SK-N-MC (cell line): ENCODE measurements around the gene CARD11.

Experiments used
- EZH2 ChIP-seq: fragments of 200-600 bp; sonication (generic); IDR thresholded peaks from one replicate; pipeline ENCODE4 v1.6.1; 2017; ENCODE audit warnings: antibody characterized with exemption
- POLR2AphosphoS5 ChIP-seq: IDR thresholded peaks from 2 replicates; pipeline ENCODE4 v1.6.1; 2012; ENCODE audit warnings: mild to moderate bottlenecking, low read depth, low read length, borderline replicate concordance

DNA sequence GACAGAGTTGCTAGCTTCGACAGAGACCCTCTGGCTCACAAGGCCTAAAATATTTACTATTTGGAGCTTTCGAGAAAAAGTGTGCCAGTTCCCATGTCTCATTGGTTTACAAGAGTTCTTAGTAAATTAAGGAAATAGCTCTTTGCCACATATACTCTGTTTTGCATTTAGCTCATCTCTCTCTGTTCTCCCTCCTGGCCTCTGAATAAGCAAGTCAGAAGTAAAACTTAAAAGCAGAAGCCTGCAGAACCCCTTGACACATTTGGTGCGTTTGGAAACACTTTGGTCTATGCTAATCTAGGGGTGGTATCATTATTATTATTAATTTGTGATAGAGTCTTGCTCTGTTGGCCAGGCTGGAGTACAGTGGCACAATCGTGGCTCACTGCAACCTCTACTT, 6.4 kb downstream of the CARD11 start:
- TF ChIP-seq POLR2AphosphoS5: no peak
- TF ChIP-seq EZH2: no peak
